Esophagus squamous epithelium (tissue), 4 donors: ENCODE results near the gene AGFG2.

ENCODE experiments used
- POLR2A ChIP-seq, 4 donors: fragments of 450-650 bp; IDR thresholded peaks; one replicate each; pipeline ENCODE4 v1.6.1; 2017; ENCODE audit warnings: antibody characterized with exemption in 4 of 4, mild to moderate bottlenecking in 4 of 4, moderate library complexity in 3 of 4
- TF ChIP-seq, protein P1 (sequence below), 6 experiments: fragments of 450-650 bp in 4 of 6; fragments of 200-600 bp in 2 of 6; sonication (generic) in 2 of 6; IDR thresholded peaks; one replicate each; pipeline ENCODE4 v1.5.1; 2016 to 2019; ENCODE audit warnings: antibody characterized with exemption in 6 of 6, mild to moderate bottlenecking in 4 of 6, moderate library complexity in 4 of 6

DNA sequence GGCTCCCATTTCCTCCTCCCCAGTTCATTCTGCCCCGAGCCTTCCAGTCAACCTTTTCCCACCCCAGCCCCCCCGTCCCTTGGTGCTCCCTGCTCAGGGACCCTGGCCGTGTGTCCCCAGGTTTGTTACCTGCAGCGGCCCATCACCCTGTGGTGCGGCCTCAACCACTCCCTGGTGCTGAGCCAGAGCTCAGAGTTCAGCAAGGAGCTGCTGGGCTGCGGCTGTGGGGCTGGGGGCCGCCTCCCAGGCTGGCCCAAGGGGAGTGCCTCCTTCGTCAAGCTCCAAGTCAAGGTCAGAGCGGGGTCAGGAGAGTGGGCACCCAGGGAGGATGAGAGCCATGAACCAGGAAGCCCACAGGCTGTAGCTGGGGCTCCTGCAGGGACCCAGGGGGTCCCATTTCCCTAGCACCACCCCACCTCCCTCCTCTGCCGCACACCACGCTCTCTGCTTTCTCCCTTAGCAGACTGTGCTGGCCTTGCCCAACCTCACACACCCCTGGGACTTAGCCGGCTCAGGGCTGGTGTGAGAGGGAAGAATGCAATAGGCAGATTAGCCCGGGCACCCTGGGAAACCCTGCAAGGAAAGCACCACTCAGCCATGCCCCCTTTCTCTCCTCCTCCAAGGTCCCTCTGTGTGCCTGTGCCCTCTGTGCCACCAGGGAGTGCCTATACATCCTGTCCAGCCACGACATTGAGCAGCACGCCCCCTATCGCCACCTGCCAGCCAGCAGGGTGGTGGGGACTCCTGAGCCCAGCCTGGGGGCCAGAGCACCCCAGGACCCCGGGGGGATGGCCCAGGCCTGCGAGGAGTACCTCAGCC, 61.1 kb downstream of the AGFG2 start:
- TF ChIP-seq POLR2A (IDR thresholded peaks at IDR 0.05), result no peak
- TF ChIP-seq, protein P1, sequence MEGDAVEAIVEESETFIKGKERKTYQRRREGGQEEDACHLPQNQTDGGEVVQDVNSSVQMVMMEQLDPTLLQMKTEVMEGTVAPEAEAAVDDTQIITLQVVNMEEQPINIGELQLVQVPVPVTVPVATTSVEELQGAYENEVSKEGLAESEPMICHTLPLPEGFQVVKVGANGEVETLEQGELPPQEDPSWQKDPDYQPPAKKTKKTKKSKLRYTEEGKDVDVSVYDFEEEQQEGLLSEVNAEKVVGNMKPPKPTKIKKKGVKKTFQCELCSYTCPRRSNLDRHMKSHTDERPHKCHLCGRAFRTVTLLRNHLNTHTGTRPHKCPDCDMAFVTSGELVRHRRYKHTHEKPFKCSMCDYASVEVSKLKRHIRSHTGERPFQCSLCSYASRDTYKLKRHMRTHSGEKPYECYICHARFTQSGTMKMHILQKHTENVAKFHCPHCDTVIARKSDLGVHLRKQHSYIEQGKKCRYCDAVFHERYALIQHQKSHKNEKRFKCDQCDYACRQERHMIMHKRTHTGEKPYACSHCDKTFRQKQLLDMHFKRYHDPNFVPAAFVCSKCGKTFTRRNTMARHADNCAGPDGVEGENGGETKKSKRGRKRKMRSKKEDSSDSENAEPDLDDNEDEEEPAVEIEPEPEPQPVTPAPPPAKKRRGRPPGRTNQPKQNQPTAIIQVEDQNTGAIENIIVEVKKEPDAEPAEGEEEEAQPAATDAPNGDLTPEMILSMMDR (IDR thresholded peaks at IDR 0.05), result no peak
